ENCODE results near the gene SUN1.

DNA sequence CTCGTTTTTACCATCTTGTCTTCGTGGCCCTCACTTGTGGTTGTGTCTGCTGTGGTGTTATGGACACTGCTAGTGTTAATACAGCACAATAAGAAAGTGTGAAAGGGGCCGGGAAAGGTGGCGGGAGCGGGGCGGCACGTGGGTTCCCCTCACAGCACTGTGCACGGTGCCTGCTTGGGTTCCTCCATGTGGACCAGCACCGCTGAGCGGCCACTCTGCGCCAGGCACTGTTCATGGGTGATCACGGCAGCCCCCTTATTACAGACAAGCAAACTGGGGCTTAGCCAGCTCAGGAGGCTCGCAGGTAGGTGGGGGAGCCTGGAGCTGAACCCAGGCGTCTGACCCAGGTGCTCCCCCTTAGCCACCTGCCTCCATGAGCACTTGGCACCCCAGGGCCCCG, 12.2 kb downstream of the SUN1 start:
- TF ChIP-seq, protein P1, sequence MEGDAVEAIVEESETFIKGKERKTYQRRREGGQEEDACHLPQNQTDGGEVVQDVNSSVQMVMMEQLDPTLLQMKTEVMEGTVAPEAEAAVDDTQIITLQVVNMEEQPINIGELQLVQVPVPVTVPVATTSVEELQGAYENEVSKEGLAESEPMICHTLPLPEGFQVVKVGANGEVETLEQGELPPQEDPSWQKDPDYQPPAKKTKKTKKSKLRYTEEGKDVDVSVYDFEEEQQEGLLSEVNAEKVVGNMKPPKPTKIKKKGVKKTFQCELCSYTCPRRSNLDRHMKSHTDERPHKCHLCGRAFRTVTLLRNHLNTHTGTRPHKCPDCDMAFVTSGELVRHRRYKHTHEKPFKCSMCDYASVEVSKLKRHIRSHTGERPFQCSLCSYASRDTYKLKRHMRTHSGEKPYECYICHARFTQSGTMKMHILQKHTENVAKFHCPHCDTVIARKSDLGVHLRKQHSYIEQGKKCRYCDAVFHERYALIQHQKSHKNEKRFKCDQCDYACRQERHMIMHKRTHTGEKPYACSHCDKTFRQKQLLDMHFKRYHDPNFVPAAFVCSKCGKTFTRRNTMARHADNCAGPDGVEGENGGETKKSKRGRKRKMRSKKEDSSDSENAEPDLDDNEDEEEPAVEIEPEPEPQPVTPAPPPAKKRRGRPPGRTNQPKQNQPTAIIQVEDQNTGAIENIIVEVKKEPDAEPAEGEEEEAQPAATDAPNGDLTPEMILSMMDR (IDR thresholded peaks at IDR 0.05): no peak
- TF ChIP-seq POLR2A (IDR thresholded peaks at IDR 0.05): no peak
